Fibroblast of lung (primary cell): Measurements from ENCODE around the gene NAP1L4. TPM values are rescaled to one million over a fixed set of nuclear protein-coding genes. Genes with fewer than 3 reads are reported as not detected.

Experiments
- DNase-seq, 2 donors: peaks; one replicate each; pipeline versions ENCODE4 v3.0.0 to v3.0.0-alpha.2; 2010; ENCODE audit warnings: low read depth in 2 of 2
- H2AFZ ChIP-seq: 2 replicates; pipeline ENCODE4 v1.5.1; 2012; ENCODE audit warnings: low read length, control low read depth, inconsistent platforms
- H3K27ac ChIP-seq: 2 replicates; pipeline ENCODE4 v1.5.1; 2011; ENCODE audit warnings: low read length, control low read depth; ENCODE audit not compliant: insufficient read depth
- H3K27me3 ChIP-seq: 2 replicates; pipeline ENCODE4 v1.5.1; 2011; ENCODE audit warnings: mild to moderate bottlenecking, low read length; ENCODE audit not compliant: control insufficient read depth, insufficient read depth
- H3K36me3 ChIP-seq: 2 replicates; pipeline ENCODE4 v1.5.1; 2011; ENCODE audit warnings: low read length; ENCODE audit not compliant: control insufficient read depth, insufficient read depth
- H3K4me1 ChIP-seq: 2 replicates; pipeline ENCODE4 v1.5.1; 2011; ENCODE audit warnings: low read length; ENCODE audit not compliant: control insufficient read depth, insufficient read depth; ENCODE audit errors: extremely low read depth
- H3K4me2 ChIP-seq: 2 replicates; pipeline ENCODE4 v1.5.1; 2011; ENCODE audit warnings: low read length, control low read depth; ENCODE audit not compliant: insufficient read depth; ENCODE audit errors: extremely low read depth
- H3K4me3 ChIP-seq, 4 experiments: fragments of 200-600 bp in 1 of 4; sonication (generic) in 1 of 4; replicated peaks in 1 of 4; 2 replicates each; pipeline ENCODE4 v1.5.1; 2011 to 2016; ENCODE audit warnings: low read length in 4 of 4, low read depth in 3 of 4, mild to moderate bottlenecking in 3 of 4, control low read depth in 2 of 4, inconsistent platforms in 1 of 4, mixed read lengths in 1 of 4; ENCODE audit not compliant: insufficient read depth in 1 of 4; ENCODE audit errors: control extremely low read depth in 1 of 4
- H3K79me2 ChIP-seq: 2 replicates; pipeline ENCODE4 v1.5.1; 2012; ENCODE audit warnings: mild to moderate bottlenecking, low read length, inconsistent platforms; ENCODE audit not compliant: control insufficient read depth, insufficient read depth
- H3K9ac ChIP-seq: 2 replicates; pipeline ENCODE4 v1.5.1; 2011; ENCODE audit warnings: mild to moderate bottlenecking, low read length, control low read depth; ENCODE audit not compliant: insufficient read depth
- H3K9me3 ChIP-seq: 2 replicates; pipeline ENCODE4 v1.5.1; 2012; ENCODE audit warnings: low read depth, low read length; ENCODE audit not compliant: control insufficient read depth, insufficient read depth
- H4K20me1 ChIP-seq: 2 replicates; pipeline ENCODE4 v1.5.1; 2011; ENCODE audit warnings: low read length; ENCODE audit not compliant: control insufficient read depth, insufficient read depth; ENCODE audit errors: extremely low read depth
- EZH2 ChIP-seq: IDR thresholded peaks from 2 replicates; pipeline ENCODE4 v1.5.1; 2012; ENCODE audit warnings: low read length, control low read depth, mild to moderate bottlenecking; ENCODE audit errors: missing control alignments
- polyA plus RNA-seq, 2 donors: library from polyadenylated mRNA; depleted of rRNA in 1 of 2; stranded (reverse) in 1 of 2; unstranded in 1 of 2; fragments of >200 nt; gene quantifications; 2 replicates each; pipeline ENCODE4 v1.2.1, GENCODE V29; 2011 to 2012; ENCODE audit warnings: missing spikeins in 1 of 2
- total RNA-seq: library from RNA; depleted of rRNA; stranded (reverse); fragments of >200 nt; gene quantifications from 2 replicates; pipeline ENCODE4 v1.2.1, GENCODE V29; 2014
- TF ChIP-seq, protein P1 (sequence below), 2 donors: IDR thresholded peaks in 1 of 2; conservative IDR thresholded peaks in 1 of 2; 1 replicate in 1 of 2; 2 replicates in 1 of 2; pipeline ENCODE4 v1.5.1; 2011 to 2012; ENCODE audit warnings: low read length in 2 of 2, control low read depth in 1 of 2, inconsistent platforms in 1 of 2, low read depth in 1 of 2, mild to moderate bottlenecking in 1 of 2

The NAP1L4 gene
- total and polyA plus RNA-seq, 2 donors (not counting 1 experiment from before 2014, with no cell fraction given): 79.5 to 113 TPM

DNA sequence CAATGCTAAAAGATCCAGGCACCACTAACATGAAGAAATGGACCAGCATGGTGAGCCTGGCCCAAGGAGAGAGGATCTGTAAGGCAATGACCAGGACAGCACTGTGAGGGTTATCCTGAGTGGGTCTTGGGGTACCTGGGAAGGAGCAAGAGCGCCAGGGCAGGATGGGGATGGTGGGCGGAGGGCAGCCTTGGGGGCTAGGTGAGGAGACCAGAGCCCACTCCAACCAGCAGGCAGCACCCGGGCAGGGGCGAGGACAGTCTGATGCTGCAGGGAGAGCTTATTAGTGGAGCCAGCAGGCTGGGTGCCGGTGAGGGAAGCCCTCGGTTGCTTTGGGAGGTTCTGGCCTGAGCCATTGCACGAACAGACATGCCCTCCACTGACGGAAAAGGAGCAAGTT lies 10.7 kb upstream of the NAP1L4 start:
- H3K9me3 ChIP-seq: no peaks in the 10 kb centered on the region
- no peaks in the 10 kb centered on the region for H3K27me3 ChIP-seq
- H3K27ac ChIP-seq: no peak overlapping the region
- peaks cover 44% of the 10 kb centered on the region for H3K36me3 ChIP-seq
- no peaks in the 10 kb centered on the region for H4K20me1 ChIP-seq
- no peak overlapping the region for H3K9ac ChIP-seq
- no peak overlapping the region for H3K4me2 ChIP-seq
- no peak for TF ChIP-seq EZH2
- TF ChIP-seq, protein P1, sequence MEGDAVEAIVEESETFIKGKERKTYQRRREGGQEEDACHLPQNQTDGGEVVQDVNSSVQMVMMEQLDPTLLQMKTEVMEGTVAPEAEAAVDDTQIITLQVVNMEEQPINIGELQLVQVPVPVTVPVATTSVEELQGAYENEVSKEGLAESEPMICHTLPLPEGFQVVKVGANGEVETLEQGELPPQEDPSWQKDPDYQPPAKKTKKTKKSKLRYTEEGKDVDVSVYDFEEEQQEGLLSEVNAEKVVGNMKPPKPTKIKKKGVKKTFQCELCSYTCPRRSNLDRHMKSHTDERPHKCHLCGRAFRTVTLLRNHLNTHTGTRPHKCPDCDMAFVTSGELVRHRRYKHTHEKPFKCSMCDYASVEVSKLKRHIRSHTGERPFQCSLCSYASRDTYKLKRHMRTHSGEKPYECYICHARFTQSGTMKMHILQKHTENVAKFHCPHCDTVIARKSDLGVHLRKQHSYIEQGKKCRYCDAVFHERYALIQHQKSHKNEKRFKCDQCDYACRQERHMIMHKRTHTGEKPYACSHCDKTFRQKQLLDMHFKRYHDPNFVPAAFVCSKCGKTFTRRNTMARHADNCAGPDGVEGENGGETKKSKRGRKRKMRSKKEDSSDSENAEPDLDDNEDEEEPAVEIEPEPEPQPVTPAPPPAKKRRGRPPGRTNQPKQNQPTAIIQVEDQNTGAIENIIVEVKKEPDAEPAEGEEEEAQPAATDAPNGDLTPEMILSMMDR (conservative IDR thresholded peaks at IDR 0.05 in 1 of 2, IDR thresholded peaks at IDR 0.05 in 1 of 2; ENCODE audit: low read depth in 1 of 2, low read length in 2 of 2): no peak
- no peak for DNase-seq
- peaks cover 5% of the 10 kb centered on the region for H3K4me1 ChIP-seq
- no peaks in the 10 kb centered on the region for H3K79me2 ChIP-seq
- no peak overlapping the region for H3K4me3 ChIP-seq
- H2AFZ ChIP-seq: no peak overlapping the region

GRCh38 chr11:3002351-3002861 lies 10.3 kb upstream of the NAP1L4 start:
- no peak for DNase-seq
- no peak overlapping the region for H3K9ac ChIP-seq
- H3K4me3 ChIP-seq: no peak overlapping the region
- no peaks in the 10 kb centered on the region for H3K79me2 ChIP-seq
- H2AFZ ChIP-seq: no peak overlapping the region
- peaks cover 42% of the 10 kb centered on the region for H3K36me3 ChIP-seq
- no peak for TF ChIP-seq EZH2
- TF ChIP-seq, protein P1 (conservative IDR thresholded peaks at IDR 0.05 in 1 of 2, IDR thresholded peaks at IDR 0.05 in 1 of 2; ENCODE audit: low read depth in 1 of 2, low read length in 2 of 2): no peak
- no peaks in the 10 kb centered on the region for H3K9me3 ChIP-seq
- no peak overlapping the region for H3K27ac ChIP-seq
- H4K20me1 ChIP-seq: no peaks in the 10 kb centered on the region
- H3K27me3 ChIP-seq: no peaks in the 10 kb centered on the region
- peaks cover 5% of the 10 kb centered on the region for H3K4me1 ChIP-seq
- H3K4me2 ChIP-seq: no peak overlapping the region

DNA sequence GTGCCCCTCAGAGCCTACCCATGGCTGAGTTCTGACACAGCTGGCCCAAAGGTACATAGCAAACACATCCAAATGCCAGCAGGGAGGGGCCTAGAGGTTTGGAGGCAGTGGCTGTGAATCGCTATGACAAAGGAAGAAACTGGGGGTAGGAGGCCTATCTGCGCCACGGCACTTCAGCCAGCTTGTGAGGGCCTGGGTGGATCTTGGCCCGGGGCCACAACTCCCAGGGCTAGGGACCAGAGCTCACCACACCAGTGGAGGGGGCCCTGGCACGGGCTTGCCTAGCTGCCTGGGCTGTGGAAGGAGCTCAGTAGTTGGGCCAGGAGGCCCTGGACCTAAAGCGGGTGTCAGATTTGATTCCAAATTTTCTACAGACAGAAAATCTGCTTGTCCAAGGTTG lies 9.4 kb upstream of the NAP1L4 start:
- no peak overlapping the region for H3K27ac ChIP-seq
- no peaks in the 10 kb centered on the region for H3K9me3 ChIP-seq
- TF ChIP-seq, protein P1 (conservative IDR thresholded peaks at IDR 0.05 in 1 of 2, IDR thresholded peaks at IDR 0.05 in 1 of 2; ENCODE audit: low read depth in 1 of 2, low read length in 2 of 2): no peak
- no peak for TF ChIP-seq EZH2
- H4K20me1 ChIP-seq: no peaks in the 10 kb centered on the region
- no peaks in the 10 kb centered on the region for H3K27me3 ChIP-seq
- H3K36me3 ChIP-seq: peaks cover 39% of the 10 kb centered on the region
- no peak overlapping the region for H2AFZ ChIP-seq
- peak in 1 of 2 donors; percentile 40 for DNase-seq
- H3K4me2 ChIP-seq: no peak overlapping the region
- no peaks in the 10 kb centered on the region for H3K79me2 ChIP-seq
- H3K4me3 ChIP-seq: no peak overlapping the region
- H3K4me1 ChIP-seq: peaks cover 5% of the 10 kb centered on the region
- no peak overlapping the region for H3K9ac ChIP-seq
